ENCODE measurements around the gene SPATA22.
"Not testable (repeated sequence)": the region's sequence is repeated elsewhere in the genome, so short reads cannot be mapped to it uniquely, and the experiment has no call there.

- TF ChIP-seq CTCF, POLR2A (IDR thresholded peaks at IDR 0.05): not testable (repeated sequence)
Measured at GRCh38 chr17:3403856-3404255, 67.8 kb downstream of the SPATA22 start.

Measured in lower leg skin (tissue), 3 donors.